NT2/D1 (cell line): ENCODE measurements around the gene DYNC1LI2.

ENCODE experiments used
- SUZ12 ChIP-seq: IDR thresholded peaks from 2 replicates; pipeline ENCODE4 v1.6.1; 2011; ENCODE audit not compliant: insufficient read length, insufficient read depth; ENCODE audit errors: extremely low read depth
- YY1 ChIP-seq: IDR thresholded peaks from 2 replicates; pipeline ENCODE4 v1.6.1; 2011; ENCODE audit not compliant: insufficient read length, insufficient read depth

DNA sequence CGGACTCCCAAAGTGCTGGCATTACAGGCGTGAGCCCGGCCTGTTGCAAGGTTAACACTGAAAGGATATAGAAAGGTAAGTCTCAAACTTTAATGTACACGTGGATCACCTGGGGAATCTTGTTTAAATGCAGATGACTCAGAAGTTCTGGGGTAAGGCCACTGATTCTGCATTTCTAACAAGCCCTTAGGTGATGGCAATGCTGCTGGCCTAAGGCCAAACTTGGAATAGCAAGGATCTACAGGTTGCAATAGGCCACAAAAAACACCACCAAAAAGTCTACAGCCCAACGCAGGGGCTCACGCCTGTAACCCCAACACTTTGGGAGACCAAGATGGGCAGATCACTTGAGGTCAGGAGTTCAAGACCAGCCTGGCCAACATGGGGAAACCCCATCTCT lies 59.1 kb downstream of the DYNC1LI2 start:
- no peak for TF ChIP-seq YY1
- no peak for TF ChIP-seq SUZ12
